Measurements from ENCODE around the gene PRSS8.

The PRSS8 gene

DNA sequence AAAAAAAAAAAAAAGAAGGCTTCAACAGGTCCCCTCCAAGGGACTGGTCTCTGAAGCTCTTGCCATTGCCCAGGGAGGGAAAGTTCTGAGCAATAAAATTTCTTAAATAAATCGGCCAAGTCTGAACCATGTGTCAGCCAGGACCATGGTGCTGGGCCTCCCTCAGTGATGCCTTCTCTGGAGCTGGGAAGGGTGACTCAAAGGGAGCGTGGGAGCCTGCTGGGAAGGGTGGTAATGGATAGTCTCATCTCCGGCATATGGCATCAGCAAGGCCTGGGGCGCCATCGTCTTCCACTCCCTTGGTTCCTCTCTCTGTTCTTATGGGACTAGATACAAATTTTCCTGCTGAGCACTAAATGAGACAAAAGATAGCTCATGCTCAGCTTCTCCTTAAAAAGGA, 43.2 kb downstream of the PRSS8 start:
- TF ChIP-seq POLR2AphosphoS5 (IDR thresholded peaks at IDR 0.05; ENCODE audit: low read depth, low read length) = no peak

DNA sequence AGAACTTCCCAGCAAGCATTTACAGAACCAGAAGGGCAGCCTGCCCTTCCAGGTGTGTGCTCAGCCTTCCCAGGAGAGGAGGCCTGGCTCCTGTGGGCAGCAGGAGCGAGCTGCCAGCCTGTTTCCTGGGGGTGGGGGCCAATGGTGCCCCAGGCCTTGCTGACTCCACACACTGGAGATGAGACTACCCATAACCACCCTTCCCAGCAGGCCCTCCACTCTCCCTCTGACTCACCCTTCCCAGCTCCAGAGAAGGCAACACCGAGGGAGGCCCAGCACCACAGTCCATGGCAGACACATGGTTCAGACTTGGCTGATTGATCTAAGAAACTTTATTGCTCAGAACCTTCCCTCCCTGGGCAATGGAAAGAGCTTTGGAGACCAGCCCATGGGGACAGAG, 45.0 kb downstream of the PRSS8 start:
- TF ChIP-seq, protein P1, sequence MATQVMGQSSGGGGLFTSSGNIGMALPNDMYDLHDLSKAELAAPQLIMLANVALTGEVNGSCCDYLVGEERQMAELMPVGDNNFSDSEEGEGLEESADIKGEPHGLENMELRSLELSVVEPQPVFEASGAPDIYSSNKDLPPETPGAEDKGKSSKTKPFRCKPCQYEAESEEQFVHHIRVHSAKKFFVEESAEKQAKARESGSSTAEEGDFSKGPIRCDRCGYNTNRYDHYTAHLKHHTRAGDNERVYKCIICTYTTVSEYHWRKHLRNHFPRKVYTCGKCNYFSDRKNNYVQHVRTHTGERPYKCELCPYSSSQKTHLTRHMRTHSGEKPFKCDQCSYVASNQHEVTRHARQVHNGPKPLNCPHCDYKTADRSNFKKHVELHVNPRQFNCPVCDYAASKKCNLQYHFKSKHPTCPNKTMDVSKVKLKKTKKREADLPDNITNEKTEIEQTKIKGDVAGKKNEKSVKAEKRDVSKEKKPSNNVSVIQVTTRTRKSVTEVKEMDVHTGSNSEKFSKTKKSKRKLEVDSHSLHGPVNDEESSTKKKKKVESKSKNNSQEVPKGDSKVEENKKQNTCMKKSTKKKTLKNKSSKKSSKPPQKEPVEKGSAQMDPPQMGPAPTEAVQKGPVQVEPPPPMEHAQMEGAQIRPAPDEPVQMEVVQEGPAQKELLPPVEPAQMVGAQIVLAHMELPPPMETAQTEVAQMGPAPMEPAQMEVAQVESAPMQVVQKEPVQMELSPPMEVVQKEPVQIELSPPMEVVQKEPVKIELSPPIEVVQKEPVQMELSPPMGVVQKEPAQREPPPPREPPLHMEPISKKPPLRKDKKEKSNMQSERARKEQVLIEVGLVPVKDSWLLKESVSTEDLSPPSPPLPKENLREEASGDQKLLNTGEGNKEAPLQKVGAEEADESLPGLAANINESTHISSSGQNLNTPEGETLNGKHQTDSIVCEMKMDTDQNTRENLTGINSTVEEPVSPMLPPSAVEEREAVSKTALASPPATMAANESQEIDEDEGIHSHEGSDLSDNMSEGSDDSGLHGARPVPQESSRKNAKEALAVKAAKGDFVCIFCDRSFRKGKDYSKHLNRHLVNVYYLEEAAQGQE (IDR thresholded peaks at IDR 0.05; ENCODE audit: insufficient read depth in 1 of 2, low read depth in 2 of 2, low read length in 2 of 2) = no peak
- TF ChIP-seq FOXP2 (optimal IDR thresholded peaks at IDR 0.05; ENCODE audit: borderline replicate concordance, extremely low read depth, extremely low read length, insufficient read depth) (no peak), TAF1 (IDR thresholded peaks at IDR 0.05; ENCODE audit: borderline replicate concordance, insufficient read depth, low read length) (no peak), POLR2AphosphoS5 (IDR thresholded peaks at IDR 0.05; ENCODE audit: low read depth, low read length) (no peak), SIN3A (IDR thresholded peaks at IDR 0.05; ENCODE audit: borderline replicate concordance, insufficient read depth, low read length) (no peak)

DNA sequence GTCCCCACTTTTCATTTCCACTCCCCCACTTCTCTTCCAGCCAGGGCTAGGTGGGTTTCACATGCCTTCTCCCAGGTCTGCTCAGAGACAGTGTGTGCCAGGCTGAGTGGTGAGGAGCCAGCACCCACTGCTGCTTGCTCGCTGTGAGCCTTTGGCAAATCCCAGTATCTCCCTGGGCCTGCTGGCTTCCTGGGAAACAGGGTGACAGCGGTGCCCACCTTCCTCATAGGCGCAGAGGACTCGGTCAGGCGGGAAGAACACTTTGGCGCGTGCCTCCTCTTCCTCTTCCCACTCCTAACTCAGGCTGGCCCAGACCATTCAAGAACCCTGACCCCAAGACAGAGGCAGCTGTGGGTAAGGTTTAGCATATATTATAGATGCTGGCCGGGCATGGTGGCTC, 46.3 kb downstream of the PRSS8 start:
- TF ChIP-seq TAF1 (IDR thresholded peaks at IDR 0.05; ENCODE audit: borderline replicate concordance, insufficient read depth, low read length) (no peak), SIN3A (IDR thresholded peaks at IDR 0.05; ENCODE audit: borderline replicate concordance, insufficient read depth, low read length) (no peak), POLR2AphosphoS5 (IDR thresholded peaks at IDR 0.05; ENCODE audit: low read depth, low read length) (no peak), FOXP2 (optimal IDR thresholded peaks at IDR 0.05; ENCODE audit: borderline replicate concordance, extremely low read depth, extremely low read length, insufficient read depth) (no peak)
- TF ChIP-seq, protein P1 (IDR thresholded peaks at IDR 0.05; ENCODE audit: insufficient read depth in 1 of 2, low read depth in 2 of 2, low read length in 2 of 2) = no peak

DNA sequence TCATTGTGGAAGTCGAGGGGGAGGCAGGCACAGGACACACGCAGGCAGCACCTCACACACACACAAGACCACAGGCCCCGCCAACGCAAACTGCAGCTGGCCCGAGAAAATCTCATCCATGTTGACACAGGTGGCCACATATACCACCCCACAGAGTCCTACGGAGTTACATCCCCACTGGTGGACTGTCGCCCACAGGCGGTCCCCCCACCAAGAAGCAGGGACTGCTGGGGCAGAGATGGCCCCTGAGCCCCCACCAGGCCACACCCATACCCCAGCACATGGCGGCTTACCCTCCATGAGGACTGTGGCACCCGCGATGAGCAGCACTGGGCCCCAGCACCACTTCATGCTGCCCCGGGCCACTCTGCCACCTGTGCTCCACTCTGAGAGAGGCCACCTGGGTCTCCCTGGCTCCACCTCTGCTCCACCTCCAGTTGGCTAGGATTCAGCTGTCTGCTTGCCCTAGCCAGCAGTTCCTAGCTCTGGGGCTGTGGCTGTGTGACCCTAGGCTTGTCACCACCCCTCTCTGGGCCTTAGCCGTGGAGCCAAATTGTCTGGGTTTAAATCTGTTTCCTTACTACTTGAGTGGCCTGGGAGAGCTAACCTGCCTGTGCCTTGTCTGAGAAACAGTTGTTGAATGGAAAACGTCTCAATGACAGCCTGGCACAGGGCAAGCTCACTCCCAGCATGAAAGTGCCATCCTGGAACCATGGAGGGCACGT, 46.9 kb downstream of the PRSS8 start, which contains the start of gene PRSS53:
TSS of gene PRSS53 (minus strand) at position 485 of the 725 bp plus-strand sequence. CDS start at position 351, 134 bp downstream.
- TF ChIP-seq, protein P1 (IDR thresholded peaks at IDR 0.05; ENCODE audit: insufficient read depth in 1 of 2, low read depth in 2 of 2, low read length in 2 of 2) = no peak
- no peak for TF ChIP-seq SIN3A (IDR thresholded peaks at IDR 0.05; ENCODE audit: borderline replicate concordance, insufficient read depth, low read length)
- no peak for TF ChIP-seq FOXP2 (optimal IDR thresholded peaks at IDR 0.05; ENCODE audit: borderline replicate concordance, extremely low read depth, extremely low read length, insufficient read depth)
- TF ChIP-seq TAF1 (IDR thresholded peaks at IDR 0.05; ENCODE audit: borderline replicate concordance, insufficient read depth, low read length) = no peak
- no peak for TF ChIP-seq POLR2AphosphoS5 (IDR thresholded peaks at IDR 0.05; ENCODE audit: low read depth, low read length)

DNA sequence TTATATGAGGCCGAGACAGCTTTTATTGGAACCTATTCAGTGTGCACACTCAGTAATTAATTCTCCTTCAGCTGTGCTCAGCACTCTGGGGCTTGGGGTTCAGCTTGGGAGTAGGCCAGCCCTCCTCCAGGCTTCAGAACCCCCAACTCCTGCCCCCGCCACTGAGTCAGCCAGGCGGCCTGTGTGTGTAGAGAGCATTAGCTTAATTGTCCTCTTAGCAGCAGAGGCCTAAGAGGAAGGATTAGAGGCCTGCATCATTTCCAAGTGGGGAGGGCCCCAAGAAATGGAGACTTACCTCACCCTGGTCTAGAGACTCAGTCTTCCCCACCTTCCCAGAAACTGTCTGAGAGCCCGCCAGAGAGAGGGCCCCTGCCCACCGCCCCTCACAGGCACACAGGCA, 47.6 kb downstream of the PRSS8 start:
- TF ChIP-seq, protein P1 (IDR thresholded peaks at IDR 0.05; ENCODE audit: insufficient read depth in 1 of 2, low read depth in 2 of 2, low read length in 2 of 2) = no peak
- TF ChIP-seq SIN3A (IDR thresholded peaks at IDR 0.05; ENCODE audit: borderline replicate concordance, insufficient read depth, low read length) (no peak), POLR2AphosphoS5 (IDR thresholded peaks at IDR 0.05; ENCODE audit: low read depth, low read length) (no peak), FOXP2 (optimal IDR thresholded peaks at IDR 0.05; ENCODE audit: borderline replicate concordance, extremely low read depth, extremely low read length, insufficient read depth) (no peak), TAF1 (IDR thresholded peaks at IDR 0.05; ENCODE audit: borderline replicate concordance, insufficient read depth, low read length) (no peak)

All from PFSK-1 (cell line).